Endodermal cell (in vitro differentiated cells): ENCODE data around the gene MAP1LC3B2. TPM values are rescaled to one million over a fixed set of nuclear protein-coding genes. Genes with fewer than 3 reads are reported as not detected.

Source experiments
- DNase-seq: peaks from one replicate; pipeline ENCODE4 v3.0.0-alpha.2; 2017
- H3K27ac ChIP-seq: 2 replicates; pipeline ENCODE4 v1.5.1; 2013; ENCODE audit warnings: mild to moderate bottlenecking, low read depth, low read length, moderate library complexity
- H3K27me3 ChIP-seq: 2 replicates; pipeline ENCODE4 v1.6.1; 2013; ENCODE audit warnings: mild to moderate bottlenecking, low read length, moderate library complexity; ENCODE audit not compliant: insufficient read depth, control insufficient read depth, poor library complexity, severe bottlenecking
- H3K36me3 ChIP-seq: 2 replicates; pipeline ENCODE4 v1.7.0; 2013; ENCODE audit warnings: mild to moderate bottlenecking, low read length, moderate library complexity; ENCODE audit not compliant: control insufficient read depth, insufficient read depth
- H3K4me1 ChIP-seq: one replicate; pipeline ENCODE4 v1.7.0; 2013; ENCODE audit warnings: low read length; ENCODE audit not compliant: control insufficient read depth, insufficient read depth
- H3K4me3 ChIP-seq: 2 replicates; pipeline ENCODE4 v1.5.1; 2013; ENCODE audit warnings: mild to moderate bottlenecking, low read length, moderate library complexity
- H3K9ac ChIP-seq: 2 replicates; pipeline ENCODE4 v1.6.1; 2013; ENCODE audit warnings: mild to moderate bottlenecking, low read length, moderate library complexity; ENCODE audit not compliant: poor library complexity, severe bottlenecking; ENCODE audit errors: extremely low read depth
- H3K9me3 ChIP-seq: 2 replicates; pipeline ENCODE4 v1.6.1; 2013; ENCODE audit warnings: mild to moderate bottlenecking, low read length, moderate library complexity; ENCODE audit not compliant: control insufficient read depth
- H3K27ac Mint-ChIP-seq: 2 replicates; pipeline ENCODE4 v1.8.0; 2020; ENCODE audit warnings: mixed read lengths
- H3K27me3 Mint-ChIP-seq: 2 replicates; pipeline ENCODE4 v1.8.0; 2021; ENCODE audit warnings: mild to moderate bottlenecking, mixed read lengths; ENCODE audit not compliant: insufficient read depth
- H3K36me3 Mint-ChIP-seq: 2 replicates; pipeline ENCODE4 v1.8.0; 2020; ENCODE audit warnings: low read depth, mixed read lengths
- H3K4me1 Mint-ChIP-seq: 2 replicates; pipeline ENCODE4 v1.8.0; 2020; ENCODE audit warnings: mixed read lengths
- H3K4me3 Mint-ChIP-seq: 2 replicates; pipeline ENCODE4 v1.8.0; 2020; ENCODE audit warnings: mild to moderate bottlenecking, moderate library complexity, mixed read lengths
- H3K9me3 Mint-ChIP-seq: 2 replicates; pipeline ENCODE4 v1.8.0; 2020; ENCODE audit warnings: mild to moderate bottlenecking, mixed read lengths
- WGBS, 2 experiments: methylation state at CpG; one replicate each; pipeline versions ENCODE4 v1.1.5 to v1.1.7; 2013; ENCODE audit warnings: missing lambda C conversion rate in 2 of 2, mixed read lengths in 1 of 2; ENCODE audit not compliant: insufficient coverage in 1 of 2, insufficient read length in 1 of 2; 5-methylcytosine and 5-hydroxymethylcytosine counted together
- total RNA-seq, 2 donors: library from RNA; stranded (reverse); fragmentation: NEBNext Ultra II Directional in 1 of 2; extraction: Animal tissue kit (Norgen Biotek cat#: 25700) in 1 of 2; gene quantifications; 2 replicates in 1 of 2; 3 replicates in 1 of 2; pipeline ENCODE4 v1.2.1, GENCODE V29; 2021
- TF ChIP-seq, protein P1 (sequence below): fragments of 200-600 bp; sonication (generic); conservative IDR thresholded peaks from 2 replicates; pipeline ENCODE4 v1.5.0; 2021; ENCODE audit warnings: antibody characterized with exemption, mild to moderate bottlenecking

The MAP1LC3B2 gene
- total RNA-seq, 2 donors from 2014 or later: 0.80 to 1.4 TPM

DNA sequence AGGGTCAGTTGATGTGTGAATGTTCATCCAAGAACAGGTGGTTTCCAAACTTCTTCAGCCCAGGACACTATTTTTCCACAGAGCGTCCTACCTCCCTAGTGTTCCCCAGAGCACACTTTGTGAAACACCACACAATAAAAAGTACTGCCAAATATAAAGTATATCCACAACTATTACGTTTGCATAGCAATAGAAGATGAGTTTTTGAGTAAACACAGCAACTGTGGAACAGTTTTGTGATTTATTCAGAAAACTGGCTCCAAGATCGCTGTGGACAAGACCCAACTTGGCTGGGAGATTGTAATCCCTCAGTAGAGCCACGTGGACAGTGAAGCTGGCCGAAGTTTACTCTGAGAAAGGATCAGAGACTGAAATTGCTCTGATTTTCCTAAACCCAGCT lies 14.5 kb upstream of the MAP1LC3B2 start:
- no peaks in the 10 kb centered on the region for H3K9me3 Mint-ChIP-seq
- H3K9ac ChIP-seq: no peak overlapping the region
- H3K27ac Mint-ChIP-seq: no peak overlapping the region
- no peak overlapping the region for H3K4me3 ChIP-seq
- H3K27ac ChIP-seq: no peak overlapping the region
- H3K36me3 Mint-ChIP-seq: no peaks in the 10 kb centered on the region
- peaks cover 37% of the 10 kb centered on the region for H3K27me3 Mint-ChIP-seq
- no peak for DNase-seq
- H3K27me3 ChIP-seq: peaks cover 14% of the 10 kb centered on the region
- peaks cover 17% of the 10 kb centered on the region for H3K4me1 Mint-ChIP-seq
- H3K4me1 ChIP-seq: peaks cover 11% of the 10 kb centered on the region
- no peaks in the 10 kb centered on the region for H3K36me3 ChIP-seq
- H3K9me3 ChIP-seq: peaks cover 4% of the 10 kb centered on the region
- H3K4me3 Mint-ChIP-seq: no peak overlapping the region
- 81 to 92% methylated on average over 4 to 5 of the region's 5 CpGs for WGBS, 2 experiments
- TF ChIP-seq, protein P1, sequence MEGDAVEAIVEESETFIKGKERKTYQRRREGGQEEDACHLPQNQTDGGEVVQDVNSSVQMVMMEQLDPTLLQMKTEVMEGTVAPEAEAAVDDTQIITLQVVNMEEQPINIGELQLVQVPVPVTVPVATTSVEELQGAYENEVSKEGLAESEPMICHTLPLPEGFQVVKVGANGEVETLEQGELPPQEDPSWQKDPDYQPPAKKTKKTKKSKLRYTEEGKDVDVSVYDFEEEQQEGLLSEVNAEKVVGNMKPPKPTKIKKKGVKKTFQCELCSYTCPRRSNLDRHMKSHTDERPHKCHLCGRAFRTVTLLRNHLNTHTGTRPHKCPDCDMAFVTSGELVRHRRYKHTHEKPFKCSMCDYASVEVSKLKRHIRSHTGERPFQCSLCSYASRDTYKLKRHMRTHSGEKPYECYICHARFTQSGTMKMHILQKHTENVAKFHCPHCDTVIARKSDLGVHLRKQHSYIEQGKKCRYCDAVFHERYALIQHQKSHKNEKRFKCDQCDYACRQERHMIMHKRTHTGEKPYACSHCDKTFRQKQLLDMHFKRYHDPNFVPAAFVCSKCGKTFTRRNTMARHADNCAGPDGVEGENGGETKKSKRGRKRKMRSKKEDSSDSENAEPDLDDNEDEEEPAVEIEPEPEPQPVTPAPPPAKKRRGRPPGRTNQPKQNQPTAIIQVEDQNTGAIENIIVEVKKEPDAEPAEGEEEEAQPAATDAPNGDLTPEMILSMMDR: no peak

DNA sequence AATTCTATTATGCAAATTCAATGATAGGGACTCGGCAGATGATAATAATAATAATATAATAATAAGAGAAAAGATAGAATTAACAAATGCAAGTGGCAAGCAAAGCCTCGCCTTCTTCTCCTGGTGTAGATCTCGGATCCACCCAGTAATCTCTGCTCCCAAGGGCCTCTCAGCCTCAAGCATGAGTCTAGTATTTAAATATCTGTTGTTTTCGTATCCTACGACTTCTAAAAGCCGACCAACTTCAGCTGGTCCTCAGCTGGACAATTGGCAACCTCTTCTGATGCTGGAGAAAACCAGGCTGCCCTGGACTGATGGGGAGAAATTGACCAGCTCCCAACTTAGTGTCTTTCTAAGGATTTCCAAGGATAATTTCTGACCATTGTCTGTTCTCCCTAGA lies 14.0 kb upstream of the MAP1LC3B2 start:
- H3K4me1 ChIP-seq: peaks cover 11% of the 10 kb centered on the region
- H3K36me3 ChIP-seq: no peaks in the 10 kb centered on the region
- no peaks in the 10 kb centered on the region for H3K36me3 Mint-ChIP-seq
- WGBS, 2 experiments: 88 to 90% methylated on average over 3 to 5 of the region's 6 CpGs
- no peak overlapping the region for H3K27ac Mint-ChIP-seq
- H3K9me3 Mint-ChIP-seq: no peaks in the 10 kb centered on the region
- H3K4me3 Mint-ChIP-seq: no peak overlapping the region
- TF ChIP-seq, protein P1: no peak
- peaks cover 19% of the 10 kb centered on the region for H3K27me3 ChIP-seq
- no peak overlapping the region for H3K4me3 ChIP-seq
- H3K27me3 Mint-ChIP-seq: peaks cover 37% of the 10 kb centered on the region
- H3K9me3 ChIP-seq: peaks cover 5% of the 10 kb centered on the region
- H3K27ac ChIP-seq: no peak overlapping the region
- no peak overlapping the region for H3K9ac ChIP-seq
- H3K4me1 Mint-ChIP-seq: peaks cover 12% of the 10 kb centered on the region
- no peak for DNase-seq

DNA sequence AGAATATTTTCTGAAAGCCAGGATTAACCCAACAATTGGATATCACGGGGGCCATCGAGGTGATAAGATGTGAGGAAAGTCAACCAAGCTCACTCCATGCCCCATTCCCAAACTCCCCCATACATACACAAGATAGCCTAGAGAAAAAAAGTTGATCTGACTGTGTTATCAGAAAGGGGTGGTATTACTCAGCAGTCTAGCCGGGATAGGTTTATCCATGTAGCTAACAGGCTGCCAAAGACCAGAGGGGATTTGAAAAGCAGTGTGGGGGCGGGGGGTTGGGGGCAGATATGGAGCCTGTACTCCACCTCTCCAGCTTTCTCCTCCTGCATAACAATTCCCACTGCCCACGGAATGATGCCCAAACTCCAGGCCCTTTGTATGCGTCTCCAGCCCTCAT lies 13.2 kb upstream of the MAP1LC3B2 start:
- 60 to 100% methylated on average over 1 to 4 of the region's 6 CpGs for WGBS, 2 experiments
- Histone ChIP-seq H3K27me3 (peaks cover 27% of the 10 kb centered on the region), H3K4me3 (peak overlapping the region; percentile 60), H3K9me3 (peaks cover 5% of the 10 kb centered on the region), H3K4me1 (peaks cover 11% of the 10 kb centered on the region), H3K36me3 (no peaks in the 10 kb centered on the region), H3K27ac (no peak overlapping the region), H3K9ac (no peak overlapping the region)
- Mint-ChIP-seq H3K4me3 (no peak overlapping the region), H3K9me3 (no peaks in the 10 kb centered on the region), H3K4me1 (peaks cover 11% of the 10 kb centered on the region), H3K27me3 (peaks cover 37% of the 10 kb centered on the region), H3K36me3 (no peaks in the 10 kb centered on the region), H3K27ac (peak overlapping the region; percentile 6)
- no peak for DNase-seq
- TF ChIP-seq, protein P1: no peak
